OCI-LY1 (cell line): ENCODE measurements around the gene NUDT4.

Source experiments
- H2AFZ ChIP-seq: fragments of 200-600 bp; sonication (generic), shearing (Covaris generic); 2 replicates; pipeline ENCODE4 v1.6.0; 2014; ENCODE audit warnings: antibody characterized with exemption, mild to moderate bottlenecking, low read length
- H3F3A ChIP-seq: fragments of 200-600 bp; sonication (generic), shearing (Covaris generic); 2 replicates; pipeline ENCODE4 v1.6.0; 2014; ENCODE audit warnings: mild to moderate bottlenecking, antibody characterized with exemption, low read length, moderate library complexity; ENCODE audit not compliant: insufficient read depth
- H3K27ac ChIP-seq: fragments of 200-600 bp; sonication (generic); 2 replicates; pipeline ENCODE4 v1.5.1; 2014; ENCODE audit warnings: low read length, mixed run types, mild to moderate bottlenecking, low read depth; ENCODE audit not compliant: poor library complexity, severe bottlenecking
- H3K27me3 ChIP-seq: fragments of 200-600 bp; sonication (generic); 2 replicates; pipeline ENCODE4 v1.6.0; 2014; ENCODE audit warnings: antibody characterized with exemption, mild to moderate bottlenecking, low read length, moderate library complexity; ENCODE audit not compliant: insufficient read depth
- H3K36me3 ChIP-seq: fragments of 200-600 bp; sonication (generic); 2 replicates; pipeline ENCODE4 v1.6.1; 2014; ENCODE audit warnings: mild to moderate bottlenecking, antibody characterized with exemption, low read length, moderate library complexity, mixed read lengths; ENCODE audit not compliant: insufficient read depth
- H3K4me1 ChIP-seq: fragments of 200-600 bp; sonication (generic); 2 replicates; pipeline ENCODE4 v1.5.1; 2014; ENCODE audit warnings: mild to moderate bottlenecking, low read length, moderate library complexity; ENCODE audit not compliant: insufficient read depth, severe bottlenecking
- H3K4me2 ChIP-seq: fragments of 200-600 bp; sonication (generic), shearing (Covaris generic); 2 replicates; pipeline ENCODE4 v1.6.1; 2014; ENCODE audit warnings: low read length
- H3K4me3 ChIP-seq: fragments of 200-600 bp; sonication (generic); 2 replicates; pipeline ENCODE4 v1.5.1; 2014; ENCODE audit warnings: low read length, low read depth, mild to moderate bottlenecking, mixed read lengths; ENCODE audit not compliant: poor library complexity, severe bottlenecking
- H3K79me2 ChIP-seq: fragments of 200-600 bp; shearing (Covaris generic); 2 replicates; pipeline ENCODE4 v1.6.1; 2016; ENCODE audit warnings: mixed run types, low read length, mixed read lengths; ENCODE audit not compliant: insufficient read depth
- H3K9ac ChIP-seq: fragments of 200-600 bp; sonication (generic), shearing (Covaris generic); 2 replicates; pipeline ENCODE4 v1.6.1; 2014; ENCODE audit warnings: mild to moderate bottlenecking, low read length, mixed read lengths
- H3K9me2 ChIP-seq: fragments of 200-600 bp; sonication (generic), shearing (Covaris generic); 2 replicates; pipeline ENCODE4 v1.6.1; 2014; ENCODE audit warnings: low read depth, mild to moderate bottlenecking, low read length, mixed read lengths
- H3K9me3 ChIP-seq: fragments of 200-600 bp; shearing (Covaris generic); 2 replicates; pipeline ENCODE4 v1.6.1; 2014; ENCODE audit warnings: low read length, mixed read lengths
- H4K20me1 ChIP-seq: fragments of 200-600 bp; sonication (generic), shearing (Covaris generic); 2 replicates; pipeline ENCODE4 v1.6.0; 2016; ENCODE audit warnings: mild to moderate bottlenecking, low read length; ENCODE audit not compliant: insufficient read depth
- CTCF ChIP-seq: fragments of 200-600 bp; sonication (generic), shearing (Covaris generic); IDR thresholded peaks from 2 replicates; pipeline ENCODE4 v1.5.1; 2017; ENCODE audit warnings: mild to moderate bottlenecking, antibody characterized with exemption, low read length, moderate library complexity, mixed read lengths
- EZH2 ChIP-seq: fragments of 200-600 bp; sonication (generic), shearing (Covaris generic); IDR thresholded peaks from 2 replicates; pipeline ENCODE4 v1.8.0; 2017; ENCODE audit warnings: borderline replicate concordance, mixed run types, mild to moderate bottlenecking, antibody characterized with exemption, low read length, moderate library complexity, mixed read lengths

The NUDT4 gene

GRCh38 chr12:93379326-93379980 lies 1.7 kb downstream of the NUDT4 start:
- Histone ChIP-seq H3F3A (no peaks in the 10 kb centered on the region), H2AFZ (no peak overlapping the region), H3K9me2 (no peaks in the 10 kb centered on the region), H3K79me2 (peaks cover 8% of the 10 kb centered on the region; the same call in 1 of the 2 replicates), H3K27me3 (no peaks in the 10 kb centered on the region), H4K20me1 (no peaks in the 10 kb centered on the region), H3K9me3 (no peaks in the 10 kb centered on the region), H3K4me3 (peak overlapping the region; percentile 92), H3K36me3 (0 out of 2 replicates have a peak, but pooled peaks cover 3% of the 10 kb centered on the region), H3K4me1 (peaks cover 31% of the 10 kb centered on the region), H3K27ac (no peak overlapping the region), H3K4me2 (peak overlapping the region; percentile 76), H3K9ac (peak overlapping the region; percentile 89)
- no peak for TF ChIP-seq EZH2
- TF ChIP-seq CTCF: no peak

DNA sequence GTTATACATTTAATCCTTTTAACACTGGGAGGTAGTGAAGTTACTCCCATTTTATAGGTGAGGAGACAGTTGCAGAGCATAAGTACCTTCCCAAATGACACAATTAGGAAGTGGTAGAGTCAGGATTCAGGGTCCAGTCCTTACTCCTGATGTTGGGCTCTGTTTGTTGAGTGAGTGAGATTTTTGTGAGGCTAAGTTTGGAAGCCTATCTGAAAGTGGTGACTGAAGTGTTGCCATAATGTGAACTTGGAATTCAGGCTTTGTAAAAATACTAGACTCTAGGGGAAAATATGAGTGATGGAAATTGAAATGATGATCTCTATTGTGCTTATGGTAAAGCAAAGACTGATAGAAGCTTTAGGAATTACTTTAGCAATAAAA lies 2.2 kb downstream of the NUDT4 start:
- peaks cover 9% of the 10 kb centered on the region; the same call in 1 of the 2 replicates for H3K79me2 ChIP-seq
- no peaks in the 10 kb centered on the region for H3K27me3 ChIP-seq
- TF ChIP-seq EZH2 (no peak), CTCF (no peak)
- no peaks in the 10 kb centered on the region for H3F3A ChIP-seq
- no peak overlapping the region for H2AFZ ChIP-seq
- H3K27ac ChIP-seq: no peak overlapping the region
- H3K9me3 ChIP-seq: no peaks in the 10 kb centered on the region
- H3K9me2 ChIP-seq: no peaks in the 10 kb centered on the region
- H3K4me1 ChIP-seq: peaks cover 31% of the 10 kb centered on the region
- peak overlapping the region; percentile 89; the same call in 1 of the 2 replicates for H3K9ac ChIP-seq
- peak overlapping the region; percentile 76 for H3K4me2 ChIP-seq
- 0 out of 2 replicates have a peak, but pooled peaks cover 3% of the 10 kb centered on the region for H3K36me3 ChIP-seq
- no peaks in the 10 kb centered on the region for H4K20me1 ChIP-seq
- H3K4me3 ChIP-seq: peak overlapping the region; percentile 92

GRCh38 chr12:93380480-93381121 lies 2.9 kb downstream of the NUDT4 start:
- Histone ChIP-seq H3K4me1 (peaks cover 31% of the 10 kb centered on the region), H3F3A (no peaks in the 10 kb centered on the region), H2AFZ (no peak overlapping the region), H3K4me3 (peak overlapping the region; percentile 92), H3K79me2 (peaks cover 15% of the 10 kb centered on the region; the same call in 1 of the 2 replicates), H3K9me3 (no peaks in the 10 kb centered on the region), H3K9ac (no peak overlapping the region), H3K4me2 (peak overlapping the region; percentile 76), H3K27ac (no peak overlapping the region), H4K20me1 (no peaks in the 10 kb centered on the region), H3K27me3 (no peaks in the 10 kb centered on the region), H3K36me3 (0 out of 2 replicates have a peak, but pooled peaks cover 3% of the 10 kb centered on the region), H3K9me2 (no peaks in the 10 kb centered on the region)
- TF ChIP-seq CTCF (peak; percentile 42; the same call in 1 of the 2 replicates), EZH2 (no peak)
